HEK293T (cell line): ENCODE measurements around the gene NKAPL.
A peak's percentile ranks its signal among the peaks of the same experiment; 100 is the strongest.

ENCODE experiments used
- CTCF ChIA-PET: fragments of 350-600 bp; formaldehyde crosslinking; extraction: SDS; loops from one replicate; lab custom pipeline; 2021; ENCODE audit warnings: antibody characterized with exemption, inconsistent platforms; lab: Yijun Ruan, JAX
- POLR2A ChIA-PET: fragments of 350-600 bp; formaldehyde crosslinking; extraction: SDS; loops from one replicate; lab custom pipeline; 2020; ENCODE audit warnings: antibody characterized with exemption, inconsistent platforms; lab: Yijun Ruan, JAX
- DNase-seq: peaks from one replicate; pipeline ENCODE4 v3.0.0; 2012; ENCODE audit warnings: mixed read lengths; ENCODE audit errors: extremely low spot score
- ARNT ChIP-seq: fragments of 450-650 bp; IDR thresholded peaks from 2 replicates; pipeline ENCODE4 v1.6.1; 2017; ENCODE audit warnings: mild to moderate bottlenecking
- BHLHE40 ChIP-seq: fragments of 450-650 bp; IDR thresholded peaks from 2 replicates; pipeline ENCODE4 v1.6.1; 2016; ENCODE audit warnings: mild to moderate bottlenecking, moderate library complexity, borderline replicate concordance
- CTBP1 ChIP-seq: fragments of 450-650 bp; IDR thresholded peaks from 2 replicates; pipeline ENCODE4 v1.6.1; 2016; ENCODE audit warnings: borderline replicate concordance
- ELF4 ChIP-seq: fragments of 450-650 bp; IDR thresholded peaks from 2 replicates; pipeline ENCODE4 v1.6.1; 2017; ENCODE audit warnings: antibody characterized with exemption
- FOXA1 ChIP-seq: fragments of 450-650 bp; IDR thresholded peaks from 2 replicates; pipeline ENCODE4 v1.6.1; 2016; ENCODE audit warnings: mild to moderate bottlenecking
- FOXK2 ChIP-seq: fragments of 450-650 bp; IDR thresholded peaks from 2 replicates; pipeline ENCODE4 v1.6.1; 2016; ENCODE audit warnings: mild to moderate bottlenecking
- FOXM1 ChIP-seq: fragments of 450-650 bp; IDR thresholded peaks from 2 replicates; pipeline ENCODE4 v1.6.1; 2017; ENCODE audit warnings: mild to moderate bottlenecking, borderline replicate concordance
- HDGF ChIP-seq: fragments of 450-650 bp; IDR thresholded peaks from 2 replicates; pipeline ENCODE4 v1.6.1; 2017; ENCODE audit warnings: antibody characterized with exemption, borderline replicate concordance
- L3MBTL2 ChIP-seq: fragments of 450-650 bp; conservative IDR thresholded peaks from 2 replicates; pipeline ENCODE4 v1.6.1; 2016; ENCODE audit warnings: mild to moderate bottlenecking
- LEF1 ChIP-seq: fragments of 450-650 bp; IDR thresholded peaks from 2 replicates; pipeline ENCODE4 v1.6.1; 2017; ENCODE audit warnings: mild to moderate bottlenecking, borderline replicate concordance
- NFRKB ChIP-seq: fragments of 450-650 bp; IDR thresholded peaks from 2 replicates; pipeline ENCODE4 v1.6.1; 2016; ENCODE audit warnings: mild to moderate bottlenecking, moderate library complexity
- SP1 ChIP-seq: fragments of 450-650 bp; IDR thresholded peaks from 2 replicates; pipeline ENCODE4 v1.6.1; 2017
- SUZ12 ChIP-seq: fragments of 450-650 bp; IDR thresholded peaks from 2 replicates; pipeline ENCODE4 v1.6.1; 2016; ENCODE audit warnings: mild to moderate bottlenecking
- TARDBP ChIP-seq: fragments of 450-650 bp; IDR thresholded peaks from 2 replicates; pipeline ENCODE4 v1.6.1; 2016
- ZNF384 ChIP-seq: fragments of 450-650 bp; IDR thresholded peaks from 2 replicates; pipeline ENCODE4 v1.6.1; 2016
- TF ChIP-seq, protein P1 (sequence below): fragments of 450-650 bp; IDR thresholded peaks from 2 replicates; pipeline ENCODE4 v1.6.1; 2016

The NKAPL gene

DNA sequence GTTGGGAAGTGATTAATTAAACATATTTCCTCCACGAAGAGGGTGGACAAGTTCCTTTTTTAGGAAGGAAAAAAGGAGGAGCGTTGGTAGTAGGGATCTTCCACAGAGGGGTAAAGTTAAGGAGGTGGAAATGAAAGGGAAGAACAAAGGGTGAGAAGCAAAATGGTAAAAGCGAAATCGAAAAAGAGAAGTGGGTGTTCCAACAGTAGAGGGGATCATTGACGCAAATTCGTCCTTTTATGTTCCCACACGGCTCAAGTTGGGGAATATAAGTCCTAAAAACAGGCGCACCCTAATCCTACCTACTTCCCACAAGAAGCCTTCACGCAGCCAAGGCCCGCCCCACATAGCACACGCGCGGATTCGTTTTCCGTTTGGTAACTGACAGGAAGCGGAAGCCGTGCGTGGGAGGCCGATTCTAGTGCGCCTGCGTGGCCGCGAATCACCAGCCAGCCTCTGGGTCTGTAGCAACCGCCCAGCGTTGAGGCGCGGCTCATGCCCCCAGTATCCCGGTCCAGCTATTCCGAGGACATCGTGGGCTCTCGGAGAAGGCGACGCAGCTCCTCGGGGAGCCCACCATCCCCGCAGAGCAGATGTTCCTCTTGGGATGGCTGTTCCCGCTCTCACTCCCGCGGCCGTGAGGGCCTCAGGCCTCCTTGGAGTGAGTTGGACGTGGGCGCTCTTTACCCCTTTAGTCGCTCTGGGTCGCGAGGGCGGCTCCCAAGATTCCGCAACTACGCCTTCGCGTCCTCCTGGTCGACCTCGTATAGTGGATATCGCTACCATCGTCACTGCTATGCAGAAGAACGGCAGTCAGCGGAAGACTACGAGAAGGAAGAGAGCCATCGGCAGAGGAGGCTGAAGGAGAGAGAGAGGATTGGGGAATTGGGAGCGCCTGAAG, at the start of gene NKAPL:
Gene NKAPL, plus strand, starts transcription at position 421 of the 901 bp plus-strand sequence. Its CDS starts 75 bp downstream, at position 496.
- ChIA-PET CTCF (no interaction called here), POLR2A (interaction anchor here (1.4 kb wide), 1 partner anchor 76 kb away, joined by 4 read pairs; no protein-coding TSS in a partner anchor)
- no peak for DNase-seq
- no peak for TF ChIP-seq HDGF
- TF ChIP-seq L3MBTL2, result no peak
- no peak for TF ChIP-seq SP1
- no peak for TF ChIP-seq CTBP1
- no peak for TF ChIP-seq FOXK2

DNA sequence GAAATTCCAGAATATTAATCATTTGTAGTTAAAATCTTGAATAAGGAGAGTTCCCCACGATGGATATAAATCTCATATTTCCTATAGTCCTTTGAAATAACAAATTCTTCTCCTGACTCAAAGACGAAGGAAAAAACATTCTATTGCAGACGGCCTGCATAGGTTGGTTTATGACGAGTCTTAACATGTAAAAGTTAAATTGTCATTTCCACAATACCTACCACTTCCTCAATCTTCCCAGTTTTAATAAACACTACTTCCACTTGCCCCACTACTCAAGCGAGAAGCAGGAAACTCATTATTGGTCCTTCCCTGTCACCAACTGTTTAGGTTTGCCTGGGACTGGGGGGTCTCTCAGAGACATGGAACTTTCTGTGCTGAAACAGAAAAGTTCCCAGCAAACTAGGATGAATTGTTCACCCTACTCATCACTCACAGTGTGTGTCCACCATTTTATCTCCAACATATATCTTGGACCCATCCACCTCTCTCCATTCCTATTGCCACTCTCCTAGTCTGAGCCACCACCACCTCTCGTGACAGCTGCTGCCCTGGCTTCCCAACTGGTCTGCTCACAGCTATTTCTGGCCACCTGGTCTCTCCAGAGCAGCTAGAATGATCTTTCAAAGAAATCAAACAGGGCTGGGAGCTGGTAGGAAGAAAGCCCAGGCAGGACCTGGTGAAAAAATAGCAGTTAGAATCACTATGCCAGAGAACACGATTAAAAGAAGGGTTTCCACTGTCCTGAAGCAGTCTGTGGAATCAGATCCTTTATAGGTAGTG, 49.2 kb upstream of the NKAPL start:
- CTCF ChIA-PET, result no interaction called here
- POLR2A ChIA-PET, result interaction anchor here (0.7 kb wide), 1 partner anchor 68 kb away, joined by 3 read pairs; the partner anchor contains the start of gene ZKSCAN8
- TF ChIP-seq TARDBP, result no peak
- TF ChIP-seq L3MBTL2, result no peak
- no peak for TF ChIP-seq ELF4
- TF ChIP-seq NFRKB, result no peak
- no peak for TF ChIP-seq FOXM1
- TF ChIP-seq, protein P1, sequence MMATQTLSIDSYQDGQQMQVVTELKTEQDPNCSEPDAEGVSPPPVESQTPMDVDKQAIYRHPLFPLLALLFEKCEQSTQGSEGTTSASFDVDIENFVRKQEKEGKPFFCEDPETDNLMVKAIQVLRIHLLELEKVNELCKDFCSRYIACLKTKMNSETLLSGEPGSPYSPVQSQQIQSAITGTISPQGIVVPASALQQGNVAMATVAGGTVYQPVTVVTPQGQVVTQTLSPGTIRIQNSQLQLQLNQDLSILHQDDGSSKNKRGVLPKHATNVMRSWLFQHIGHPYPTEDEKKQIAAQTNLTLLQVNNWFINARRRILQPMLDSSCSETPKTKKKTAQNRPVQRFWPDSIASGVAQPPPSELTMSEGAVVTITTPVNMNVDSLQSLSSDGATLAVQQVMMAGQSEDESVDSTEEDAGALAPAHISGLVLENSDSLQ, result no peak
- TF ChIP-seq HDGF, result no peak
- TF ChIP-seq ZNF384, result no peak
- no peak for TF ChIP-seq FOXA1
- TF ChIP-seq CTBP1, result no peak
- no peak for TF ChIP-seq SUZ12

DNA sequence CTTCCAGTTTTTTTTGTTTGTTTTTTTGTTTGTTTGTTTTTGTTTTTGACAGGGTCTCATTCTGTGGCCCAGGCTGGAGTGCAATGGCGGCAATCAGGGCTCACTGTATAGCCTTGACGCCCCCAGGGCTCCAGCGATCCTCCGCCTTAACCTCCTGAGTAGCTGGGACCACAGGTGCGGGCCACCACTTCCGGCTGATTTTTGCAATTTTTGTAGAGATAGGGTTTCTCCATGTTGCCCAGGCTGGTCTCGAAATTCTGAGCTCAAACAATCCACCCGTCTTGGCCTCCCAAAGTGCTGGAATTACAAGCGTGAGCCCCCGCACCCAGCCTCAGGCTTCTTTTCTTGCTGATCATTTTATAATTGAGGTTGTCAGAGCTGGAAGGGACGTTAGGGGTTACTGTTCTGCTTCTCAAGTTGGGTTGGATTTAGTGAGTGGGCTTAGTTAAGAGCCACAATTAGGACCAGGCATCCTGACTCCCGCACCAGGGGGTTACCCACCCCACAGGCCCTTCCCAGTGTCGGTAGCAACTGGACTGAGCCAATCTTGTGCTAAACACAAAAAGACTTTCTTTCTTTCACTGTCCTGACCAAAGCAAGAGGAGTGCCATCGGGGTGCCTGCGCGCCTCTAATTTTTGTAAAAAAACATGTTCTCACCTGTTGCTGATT, 47.1 kb upstream of the NKAPL start:
- CTCF ChIA-PET, result interaction anchor here (0.9 kb wide), 1 partner anchor 144 kb away, joined by 3 read pairs; no protein-coding TSS in a partner anchor
- TF ChIP-seq FOXM1, result no peak
- TF ChIP-seq NFRKB, result no peak
- no peak for TF ChIP-seq CTBP1
- TF ChIP-seq FOXA1, result no peak
- TF ChIP-seq L3MBTL2, result peak; percentile 50
- DNase-seq, result peak; percentile 13
- POLR2A ChIA-PET, result interaction anchor here (0.7 to 2.7 kb wide), 5 partner anchors 44 to 319 kb away, joined by 3 to 21 read pairs (median 4); partner anchors contain the start of gene ZKSCAN8

More for the DNA sequence above, 49.2 kb upstream of the NKAPL start:
- DNase-seq, result no peak

DNA sequence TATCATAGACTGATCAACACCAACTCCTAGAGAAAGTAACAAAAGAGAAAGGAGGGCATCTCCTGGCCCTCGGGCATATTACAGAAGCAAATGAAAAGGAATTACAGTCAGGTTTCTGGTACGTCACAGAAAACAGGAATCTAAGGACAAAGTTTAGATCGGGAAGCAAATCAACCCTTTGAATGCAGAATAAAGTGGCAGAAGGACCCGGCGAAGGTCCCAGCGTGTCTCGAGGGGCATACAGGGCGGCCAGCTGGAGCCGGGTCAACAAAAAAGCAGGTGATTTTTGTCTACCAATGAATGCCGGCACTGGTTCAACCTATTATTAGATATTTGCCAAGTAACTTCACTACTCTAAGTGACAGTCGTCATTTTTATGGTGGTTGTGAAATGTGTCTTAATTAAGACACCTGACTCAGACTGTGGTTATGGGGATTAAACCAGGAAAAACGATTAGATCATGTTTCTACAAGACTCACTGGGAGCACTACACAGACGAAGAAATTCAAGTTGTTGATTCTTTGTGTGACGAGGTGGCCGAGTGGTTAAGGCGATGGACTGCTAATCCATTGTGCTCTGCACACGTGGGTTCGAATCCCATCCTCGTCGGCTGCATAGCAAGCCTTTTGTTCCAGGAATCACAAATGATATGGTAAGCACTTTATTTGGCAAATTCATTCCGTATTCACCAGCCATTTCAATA, 46.4 kb upstream of the NKAPL start:
- DNase-seq, result peak; percentile 62
- CTCF ChIA-PET, result interaction anchor here (0.9 kb wide), 1 partner anchor 143 kb away, joined by 3 read pairs; no protein-coding TSS in a partner anchor
- POLR2A ChIA-PET, result interaction anchor here (1.2 to 2.7 kb wide), 2 partner anchors 71 to 320 kb away, joined by 6 to 21 read pairs; partner anchors contain the start of gene ZKSCAN8
- TF ChIP-seq L3MBTL2 (peak; percentile 59; the same call in 1 of the 2 replicates), FOXK2 (no peak), CTBP1 (0 out of 2 replicates have a peak, but pooled peaks have one; percentile 3), FOXM1 (peak; percentile 33; the same call in 1 of the 2 replicates), TARDBP (0 out of 2 replicates have a peak, but pooled peaks have one; percentile 10), ELF4 (no peak; the same call in 1 of the 2 replicates)
- TF ChIP-seq, protein P1, result peak; percentile 91

DNA sequence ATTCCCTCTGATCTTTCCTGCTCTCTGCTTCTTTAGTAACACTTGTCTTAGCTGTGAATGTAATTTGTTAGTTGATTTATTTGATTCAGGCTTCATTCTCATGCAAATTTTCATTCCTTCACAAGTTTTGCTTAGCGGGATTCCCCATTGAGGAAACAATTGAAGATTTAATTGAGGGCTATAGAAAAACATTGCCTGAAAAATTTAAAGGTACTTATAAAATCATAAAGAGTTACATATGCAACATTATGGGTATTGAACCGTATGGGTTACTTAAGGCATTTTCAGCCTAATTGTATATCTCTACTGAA, 45.9 kb upstream of the NKAPL start:
- ChIA-PET CTCF (no interaction called here), POLR2A (interaction anchor here (1.5 to 2.7 kb wide), 2 partner anchors 72 to 109 kb away, joined by 3 to 21 read pairs; partner anchors contain the start of gene ZKSCAN8)
- TF ChIP-seq NFRKB (no peak), TARDBP (no peak), L3MBTL2 (no peak), CTBP1 (no peak), ARNT (no peak), FOXM1 (no peak), BHLHE40 (no peak), SP1 (no peak), ELF4 (no peak), HDGF (no peak)
- DNase-seq, result no peak

DNA sequence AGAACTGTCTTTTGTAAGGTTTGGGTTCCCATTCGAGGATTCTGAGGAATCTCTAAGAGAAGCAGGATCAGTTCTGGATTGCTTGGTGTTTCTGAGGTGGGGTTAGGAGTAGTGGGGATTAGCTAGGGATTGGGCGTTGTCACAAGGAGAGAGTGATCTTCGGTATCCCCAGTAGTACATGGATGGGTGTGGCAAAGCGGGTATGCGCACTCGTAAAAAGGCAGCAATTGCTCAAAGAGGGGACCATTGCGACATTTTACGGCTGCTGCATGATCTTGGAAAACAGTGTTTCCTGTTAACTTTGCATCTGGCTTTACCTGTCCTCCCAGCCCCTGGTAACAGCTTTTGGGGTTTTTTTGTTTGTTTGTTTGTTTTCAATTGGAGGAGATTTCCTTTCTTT, 43.7 kb upstream of the NKAPL start:
- no peak for DNase-seq
- POLR2A ChIA-PET, result no interaction called here
- CTCF ChIA-PET, result no interaction called here
- TF ChIP-seq ELF4, result no peak
- TF ChIP-seq BHLHE40, result no peak
- no peak for TF ChIP-seq ZNF384
- no peak for TF ChIP-seq HDGF
- no peak for TF ChIP-seq SUZ12
- TF ChIP-seq LEF1, result no peak
- no peak for TF ChIP-seq FOXM1
- TF ChIP-seq FOXA1, result no peak
- TF ChIP-seq L3MBTL2, result no peak
- TF ChIP-seq NFRKB, result no peak
- no peak for TF ChIP-seq ARNT
- TF ChIP-seq, protein P1, result no peak
- TF ChIP-seq FOXK2, result no peak
- TF ChIP-seq CTBP1, result no peak
- no peak for TF ChIP-seq TARDBP
- no peak for TF ChIP-seq SP1
